LoVo (cell line): ENCODE data around the gene ARHGEF37.

Source experiments
- DNase-seq: peaks from one replicate; pipeline ENCODE4 v3.0.0-alpha.2; 2016; ENCODE audit warnings: low spot score

The ARHGEF37 gene

DNA sequence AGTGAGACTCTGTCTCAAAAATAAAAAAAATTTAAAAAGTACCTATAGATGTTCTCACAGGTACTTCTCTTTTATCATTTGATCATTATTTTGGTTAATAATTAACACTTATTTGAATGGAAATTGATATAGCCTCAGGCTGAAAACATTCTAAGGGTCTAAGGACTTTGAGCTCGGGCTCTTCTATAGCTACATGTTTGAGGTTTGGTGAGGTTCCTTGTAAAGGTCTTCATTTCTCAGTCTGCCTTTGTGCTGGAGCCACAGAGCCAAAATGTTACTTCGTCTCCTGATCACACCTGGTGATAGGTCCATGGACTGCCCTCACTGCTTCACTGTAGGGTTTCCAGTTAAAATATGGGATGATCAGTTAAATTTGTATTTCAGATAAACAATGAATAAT lies 22.6 kb downstream of the ARHGEF37 start:
- peak; percentile 69 for DNase-seq

DNA sequence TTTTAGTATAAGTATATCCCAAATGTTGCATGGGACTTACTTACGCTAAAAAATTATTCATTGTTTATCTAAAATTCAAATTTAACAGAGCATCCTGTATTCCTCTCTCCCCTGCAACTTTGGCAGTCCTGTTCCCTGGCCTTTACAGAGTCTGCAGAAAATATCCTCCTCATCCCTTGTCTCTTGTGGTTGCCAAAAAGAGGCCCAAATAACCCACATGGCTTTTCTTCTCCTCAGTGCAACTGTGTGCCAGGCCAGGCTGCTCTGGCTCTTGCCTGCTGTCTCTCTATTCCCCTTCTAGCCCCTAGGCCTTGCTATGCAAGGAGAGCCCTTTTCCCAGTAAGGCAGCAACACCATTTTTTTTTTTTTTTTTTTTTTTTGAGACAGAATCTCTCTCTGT lies 23.0 kb downstream of the ARHGEF37 start:
- DNase-seq: no peak

DNA sequence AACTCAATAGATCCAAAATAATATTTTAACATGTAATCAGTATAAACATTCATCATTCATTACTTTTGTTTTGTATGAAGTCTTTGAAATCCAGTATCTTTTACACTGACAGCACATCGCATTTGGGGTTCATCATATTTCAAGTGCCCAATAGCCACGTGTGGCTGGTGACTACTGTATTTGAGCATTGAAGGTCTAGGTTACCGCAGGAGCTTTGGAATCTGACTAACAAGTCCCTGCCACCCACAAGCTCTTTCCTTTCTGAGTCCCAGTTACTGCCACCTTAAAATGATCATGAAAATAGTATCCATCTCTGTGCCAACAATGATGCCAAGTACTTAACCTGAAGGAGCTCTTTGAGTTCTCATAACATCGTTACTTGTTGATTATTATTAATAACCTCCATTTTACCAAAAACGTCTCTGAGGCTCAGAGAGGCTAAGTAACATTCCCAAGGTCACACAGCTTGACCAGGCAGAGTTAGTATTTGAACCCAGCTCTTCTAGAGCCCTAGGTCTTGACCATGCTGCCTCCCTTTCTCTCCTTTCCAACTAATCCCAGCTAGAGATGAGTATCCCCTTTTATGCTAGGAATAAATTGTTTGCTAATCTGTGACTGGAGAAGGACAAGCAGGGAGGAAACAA lies 24.2 kb downstream of the ARHGEF37 start:
- DNase-seq: no peak

DNA sequence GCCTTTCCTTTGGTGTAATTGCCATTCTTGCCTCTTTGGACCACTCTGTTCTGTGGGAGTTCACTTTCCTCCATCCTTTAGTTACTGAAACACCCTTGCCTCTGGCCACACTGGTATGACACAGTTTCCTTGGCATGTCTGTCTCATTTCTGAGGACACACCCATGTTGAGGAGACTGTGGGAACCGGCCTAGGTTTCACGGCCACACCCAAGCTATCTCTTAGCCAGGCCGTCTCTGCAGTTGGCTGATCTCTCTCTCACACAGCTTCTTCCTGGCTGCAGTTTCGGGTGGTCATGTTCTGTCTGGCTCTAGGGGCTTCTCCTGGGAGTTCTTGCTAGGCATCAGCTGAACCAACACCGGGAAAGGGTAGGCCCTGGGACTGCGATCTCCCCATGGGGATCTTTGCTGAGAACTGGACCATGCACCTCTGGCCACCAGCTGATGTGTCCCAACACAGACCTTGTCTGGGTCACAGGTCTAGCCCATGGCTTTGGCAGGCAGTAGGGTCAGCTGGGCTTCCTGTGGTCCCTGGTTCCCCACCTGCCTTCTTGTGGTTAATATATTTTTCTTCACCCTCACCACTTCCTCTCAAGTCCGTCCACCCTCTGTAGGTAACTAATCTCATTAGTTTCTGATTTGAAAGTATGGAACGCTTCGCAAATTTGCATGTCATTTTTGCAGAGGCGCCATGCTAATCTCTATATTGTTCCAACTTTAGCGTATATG lies 24.9 kb downstream of the ARHGEF37 start:
- DNase-seq: peak; percentile 97

DNA sequence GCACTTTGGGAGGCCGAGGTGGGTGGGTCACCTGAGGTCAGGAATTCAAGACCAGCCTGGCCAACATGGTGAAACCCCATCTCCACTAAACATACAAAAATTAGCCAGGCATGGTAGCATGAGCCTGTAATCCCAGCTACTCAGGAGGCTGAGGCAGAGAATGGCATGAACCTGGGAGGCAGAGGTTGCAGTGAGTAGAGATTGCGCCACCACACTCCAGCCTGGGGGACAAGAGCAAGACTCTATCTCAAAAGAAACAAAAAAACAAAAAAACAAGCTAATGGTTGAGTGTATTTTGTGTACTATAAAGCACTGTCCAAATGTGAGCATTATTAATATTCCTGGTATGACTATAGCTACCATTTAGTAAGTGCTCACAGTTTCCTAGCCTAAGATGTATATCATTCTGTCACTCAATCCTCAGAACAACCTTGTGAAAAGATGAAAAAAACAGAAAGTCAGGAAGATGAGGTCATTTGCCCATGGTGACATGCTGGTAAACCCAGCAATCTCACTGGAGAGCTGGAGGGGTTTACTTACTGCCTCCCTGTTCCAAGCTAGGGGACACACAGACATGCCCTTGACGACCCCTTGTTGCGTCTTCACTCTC lies 27.7 kb downstream of the ARHGEF37 start:
- no peak for DNase-seq

DNA sequence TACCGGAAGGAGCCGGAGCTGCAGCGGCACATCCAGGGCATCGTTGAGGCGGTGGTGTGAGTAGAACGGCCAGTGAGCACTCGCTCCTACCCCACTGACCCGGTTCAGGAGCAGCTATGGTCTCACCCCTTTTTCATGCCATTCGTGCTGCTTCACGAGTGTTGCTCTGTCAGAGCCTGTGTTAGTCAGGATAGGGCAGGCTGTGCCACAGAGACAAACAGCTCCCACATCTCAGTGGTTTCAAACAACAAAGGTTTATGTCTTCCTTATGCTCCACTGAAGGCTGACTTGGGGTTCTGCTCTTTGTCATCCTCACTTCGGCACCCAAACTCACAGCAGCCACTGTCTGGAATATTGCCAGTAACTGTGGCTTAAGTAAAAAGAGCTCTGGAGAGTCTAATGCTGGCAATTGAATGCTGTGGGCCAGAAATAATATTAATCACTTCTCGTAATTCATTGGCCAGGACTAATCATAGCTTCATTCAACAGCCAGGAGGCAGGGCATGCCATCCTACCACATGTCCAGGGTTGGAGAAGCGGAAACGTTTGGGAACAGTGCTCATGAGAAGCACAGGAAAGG lies 28.4 kb downstream of the ARHGEF37 start:
- DNase-seq: no peak

DNA sequence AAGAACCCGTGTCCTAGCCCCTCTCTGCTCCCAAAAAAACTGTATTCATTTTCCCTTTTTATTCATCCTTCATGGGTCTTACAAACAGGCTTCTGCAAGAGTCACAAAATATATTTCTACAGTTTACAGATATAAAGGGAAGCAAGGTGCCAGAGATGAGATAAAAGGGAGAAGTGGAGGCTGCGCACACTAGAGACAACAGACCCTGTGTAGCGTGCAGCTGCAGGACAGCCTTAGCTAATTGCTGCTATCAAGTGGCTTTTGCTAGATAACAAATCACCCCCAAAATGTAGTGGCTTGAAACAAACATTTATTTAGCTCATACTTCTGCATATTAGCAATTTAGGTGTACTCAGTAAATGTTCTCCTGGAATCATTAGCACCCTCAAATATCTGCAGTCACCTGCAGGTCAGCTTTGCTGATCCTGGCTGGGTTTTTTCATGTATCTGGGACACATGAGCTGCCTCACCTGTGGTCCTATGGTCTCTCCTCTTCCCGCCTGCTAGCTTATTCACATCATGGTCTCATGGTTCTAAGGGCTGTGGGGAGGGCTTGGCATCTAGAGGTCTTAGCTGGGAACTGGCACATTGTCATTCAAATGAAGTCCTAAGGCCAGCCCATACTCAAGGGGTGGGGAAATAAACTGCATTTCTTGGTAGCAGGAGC lies 29.4 kb downstream of the ARHGEF37 start:
- DNase-seq: no peak

DNA sequence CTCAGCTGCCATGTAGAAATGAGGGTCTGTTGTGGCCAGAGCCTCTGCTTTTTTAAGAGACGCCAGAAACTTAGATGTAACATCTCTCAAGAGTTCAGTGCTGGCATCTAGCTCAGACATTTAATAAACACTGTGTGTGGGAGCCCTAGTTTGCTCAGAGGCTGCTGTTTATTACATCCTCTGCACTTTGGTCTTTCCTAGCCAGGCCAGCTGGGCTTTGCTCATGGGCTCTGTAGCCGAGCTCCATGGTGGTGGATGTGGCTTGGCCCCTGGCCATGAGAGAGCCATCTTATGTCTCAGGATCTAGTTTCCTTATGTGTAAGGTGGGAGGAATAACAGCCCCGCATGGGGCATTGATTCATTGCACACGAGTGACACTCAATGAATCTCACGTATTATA lies 30.0 kb downstream of the ARHGEF37 start:
- DNase-seq: peak; percentile 32

DNA sequence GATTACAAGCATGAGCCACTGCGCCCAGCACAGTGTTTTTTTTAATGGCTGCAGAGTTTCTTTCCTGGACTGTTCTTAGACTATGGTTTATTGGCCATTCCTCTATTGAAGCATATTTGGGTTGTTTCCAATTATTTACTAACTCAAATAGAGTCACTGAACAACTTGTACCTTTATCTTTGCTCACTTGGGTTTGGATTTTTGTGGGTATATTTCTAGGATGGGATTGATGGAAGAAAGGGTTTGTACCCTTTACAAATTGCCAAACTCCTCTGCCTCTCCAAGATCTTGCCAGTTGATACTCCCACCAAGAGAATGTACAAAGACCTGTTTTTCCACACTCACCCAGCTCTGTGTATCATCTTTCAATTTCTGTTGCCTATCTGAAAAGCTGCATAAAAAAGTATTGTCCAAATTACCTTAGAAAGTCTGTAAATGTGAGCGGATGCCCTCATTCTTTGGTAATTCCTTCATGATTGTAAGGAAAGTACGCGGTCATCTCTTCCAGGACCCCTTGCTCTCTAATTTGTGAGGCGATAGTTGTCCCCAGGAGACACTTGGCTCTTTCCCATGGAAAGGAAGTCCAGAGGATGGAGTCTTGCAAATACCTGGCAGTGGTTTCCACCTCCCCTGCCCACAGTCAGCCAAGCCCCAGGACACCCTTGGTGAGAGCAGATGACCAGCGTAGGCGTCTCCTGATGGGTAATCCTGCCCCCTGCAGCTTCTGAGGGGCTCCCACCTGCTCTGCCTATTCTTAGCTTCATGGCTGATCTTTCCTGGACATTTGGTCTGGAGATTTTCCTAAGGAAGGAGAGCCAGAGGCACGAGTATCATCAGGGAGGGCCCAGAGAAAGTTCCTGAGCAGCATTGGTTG lies 33.0 kb downstream of the ARHGEF37 start:
- DNase-seq: no peak

DNA sequence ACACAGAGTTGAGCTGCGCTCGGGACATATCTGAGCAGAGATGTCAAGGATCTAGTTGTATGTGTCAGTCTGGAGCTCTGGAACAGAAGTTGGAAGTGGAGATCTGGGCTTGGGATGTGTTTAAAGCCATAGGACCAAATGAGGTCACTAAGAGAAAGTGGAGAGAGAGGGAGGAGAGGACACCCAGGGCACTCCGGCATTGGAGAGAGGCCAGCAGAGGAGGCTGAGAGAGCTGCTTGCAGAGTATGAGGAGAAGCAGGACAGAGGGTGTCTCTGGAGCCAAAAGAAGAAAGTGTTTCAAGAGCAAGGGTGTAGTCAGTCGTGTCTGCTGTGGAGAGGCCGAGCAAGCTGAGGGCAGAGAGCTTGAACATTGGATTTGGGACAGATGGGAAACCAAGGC lies 34.7 kb downstream of the ARHGEF37 start:
- DNase-seq: no peak

DNA sequence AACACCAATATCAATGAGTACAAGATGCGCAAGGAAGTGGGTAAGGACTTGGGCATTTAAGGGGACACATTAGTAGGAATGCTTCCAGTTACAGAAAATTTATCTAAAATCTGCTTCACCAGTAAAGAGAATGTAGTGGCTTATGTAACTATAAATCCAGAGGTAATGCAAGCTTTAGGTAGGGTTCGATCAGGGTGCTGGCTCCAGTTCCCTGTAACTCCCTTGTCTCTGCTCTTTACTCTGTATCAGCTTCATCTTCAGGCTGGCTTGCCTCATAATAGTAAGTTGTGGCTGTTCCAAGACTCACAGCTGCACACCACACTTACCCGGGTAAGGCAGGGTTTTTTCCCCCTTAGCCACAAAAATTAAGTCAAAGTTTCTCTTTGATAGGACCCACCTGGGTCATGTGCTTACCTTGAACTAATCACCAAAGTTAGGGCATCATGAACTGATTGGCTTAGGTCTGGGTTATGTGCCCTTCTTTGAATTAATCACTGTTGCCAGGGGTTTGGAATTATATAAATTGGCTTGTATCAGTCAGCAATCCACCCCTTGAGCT lies 35.5 kb downstream of the ARHGEF37 start:
- no peak for DNase-seq

DNA sequence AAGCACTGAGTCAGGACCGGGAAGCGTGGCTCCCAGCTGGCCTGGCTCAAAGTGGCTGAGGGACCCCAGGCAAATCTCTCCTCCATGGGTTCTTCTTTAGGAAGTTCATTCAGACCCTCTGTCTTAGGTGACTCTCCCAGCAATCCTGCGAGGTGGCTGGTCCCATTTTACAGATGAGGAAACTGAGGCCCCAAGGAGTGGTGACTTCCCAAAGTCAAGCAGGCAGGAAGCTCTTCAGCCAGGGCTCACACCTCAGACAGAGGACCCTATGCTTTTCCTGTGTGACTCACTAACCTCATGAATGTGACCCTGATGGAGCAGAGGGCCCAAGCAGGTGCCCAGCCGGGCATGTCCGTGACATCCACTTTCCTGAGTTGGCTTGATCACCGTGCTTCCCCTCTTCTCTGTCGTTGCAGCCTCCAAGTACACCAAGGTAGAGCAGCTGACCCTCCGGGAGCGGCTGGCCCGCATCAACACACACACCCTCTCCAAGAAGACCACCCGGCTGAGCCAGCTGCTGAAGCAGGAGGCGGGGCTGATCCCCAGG lies 36.5 kb downstream of the ARHGEF37 start:
- DNase-seq: no peak

DNA sequence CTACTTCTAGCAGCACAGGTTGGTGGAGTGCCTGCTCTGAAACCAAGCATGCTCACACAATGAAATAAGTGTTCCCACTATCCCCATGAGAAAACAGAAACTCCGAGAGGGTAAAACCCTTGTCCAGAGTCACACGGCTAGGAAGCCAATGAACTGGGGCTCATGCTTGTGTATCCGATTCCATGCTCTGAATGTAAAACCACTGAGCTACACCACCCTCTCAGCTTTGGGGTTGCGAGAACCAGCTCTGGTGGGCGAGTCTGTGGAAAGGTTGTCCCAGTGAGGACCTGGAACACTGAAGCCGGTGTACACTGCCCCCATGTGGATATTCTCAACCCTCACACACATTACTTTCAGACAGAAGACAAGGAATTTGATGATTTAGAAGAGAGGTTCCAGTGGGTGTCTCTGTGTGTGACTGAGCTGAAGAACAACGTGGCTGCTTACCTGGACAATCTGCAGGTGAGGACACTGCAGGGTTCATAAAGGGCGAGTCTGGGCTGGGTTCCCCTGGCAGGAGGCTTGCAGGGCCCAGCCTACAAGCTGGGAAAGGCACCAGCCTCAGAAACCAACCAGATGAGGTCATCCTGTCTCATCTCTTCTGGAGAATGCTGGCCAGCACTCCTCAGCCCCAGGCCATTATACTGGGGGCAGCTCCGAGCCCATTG lies 37.4 kb downstream of the ARHGEF37 start:
- DNase-seq: peak; percentile 65

DNA sequence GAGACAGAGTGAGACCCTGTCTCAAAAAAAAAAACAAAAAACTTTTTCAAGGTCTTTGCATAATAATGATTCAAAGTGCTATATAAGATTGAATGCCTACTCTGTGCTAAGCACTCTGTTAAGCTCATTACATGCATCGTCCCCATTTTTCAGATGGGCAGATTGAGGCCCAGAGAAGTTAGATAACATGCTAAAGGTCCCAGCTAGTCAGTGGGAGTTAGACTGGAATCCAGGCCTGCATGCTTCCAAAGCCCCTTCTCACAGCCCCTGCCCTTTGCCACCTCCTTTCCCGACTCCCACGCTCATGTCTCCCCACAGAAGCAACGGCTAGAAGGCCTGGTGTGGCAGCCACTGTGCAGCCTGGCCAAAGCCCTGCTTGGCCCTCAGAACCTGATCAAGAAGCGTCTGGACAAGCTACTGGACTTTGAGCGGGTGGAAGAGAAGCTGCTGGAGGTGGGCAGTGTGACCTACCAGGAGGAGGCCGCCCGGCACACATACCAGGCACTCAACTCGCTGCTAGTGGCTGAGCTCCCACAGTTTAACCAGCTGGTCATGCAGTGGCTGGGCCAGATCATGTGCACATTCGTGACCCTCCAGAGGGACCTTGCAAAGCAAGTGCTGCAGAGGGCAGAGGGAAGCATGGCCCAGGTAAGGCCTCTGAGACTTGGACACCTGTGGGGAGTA lies 40.3 kb downstream of the ARHGEF37 start:
- DNase-seq: no peak

DNA sequence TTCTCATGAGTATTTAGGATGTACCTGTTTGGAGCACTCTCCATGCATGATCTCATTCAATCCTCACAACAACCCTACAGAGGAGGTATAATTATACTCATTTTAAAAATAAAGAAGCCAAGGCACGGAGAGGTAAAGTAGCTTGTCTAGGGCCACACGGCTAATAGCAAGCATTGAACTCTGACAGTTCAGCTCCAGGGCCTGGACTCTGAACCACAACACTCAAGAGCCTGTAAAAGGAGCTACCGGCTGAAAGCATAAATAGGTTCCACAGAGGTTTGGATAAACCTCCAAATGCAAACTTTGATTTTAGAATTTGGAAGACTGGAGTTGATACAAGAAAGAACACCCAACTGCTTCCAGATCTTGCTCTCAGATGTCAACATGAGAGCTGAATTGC lies 41.2 kb downstream of the ARHGEF37 start:
- no peak for DNase-seq

DNA sequence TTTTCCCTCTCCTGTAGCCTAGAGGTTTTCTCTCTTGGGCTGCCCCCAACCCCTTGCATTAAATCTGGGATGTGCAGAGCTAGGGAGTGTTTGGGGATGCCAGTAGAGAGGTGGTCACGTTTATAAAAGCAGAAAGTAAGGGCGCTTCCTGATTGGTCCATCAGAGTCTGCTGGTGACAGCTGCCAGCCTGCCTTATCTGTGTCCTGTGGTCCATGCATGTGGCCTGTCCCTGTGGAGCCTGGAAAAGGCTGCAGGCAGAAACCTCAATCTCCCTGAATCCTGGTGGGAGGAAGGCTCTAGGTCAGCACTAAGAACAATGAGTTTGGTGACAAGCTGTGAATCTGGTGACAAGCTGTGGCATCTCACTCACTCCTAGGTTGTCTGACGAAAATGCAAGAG lies 42.2 kb downstream of the ARHGEF37 start:
- DNase-seq: no peak

DNA sequence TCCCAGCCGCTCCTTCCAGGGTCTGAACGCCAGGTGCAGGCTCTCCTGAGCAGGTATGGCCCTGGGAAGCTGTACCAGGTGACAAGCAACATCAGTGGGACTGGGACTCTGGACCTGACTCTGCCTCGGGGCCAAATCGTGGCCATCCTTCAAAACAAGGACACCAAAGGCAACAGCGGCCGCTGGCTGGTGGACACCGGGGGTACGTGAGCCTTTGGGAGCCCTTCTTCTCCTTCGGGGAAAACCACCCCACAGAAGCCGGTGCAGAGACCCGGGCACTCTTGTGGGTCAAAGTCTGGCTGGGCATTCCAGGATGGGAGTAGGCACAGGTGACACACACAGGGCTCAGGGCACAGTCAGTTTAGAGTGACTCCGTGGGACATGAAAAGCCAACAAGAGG lies 45.8 kb downstream of the ARHGEF37 start:
- DNase-seq: no peak

DNA sequence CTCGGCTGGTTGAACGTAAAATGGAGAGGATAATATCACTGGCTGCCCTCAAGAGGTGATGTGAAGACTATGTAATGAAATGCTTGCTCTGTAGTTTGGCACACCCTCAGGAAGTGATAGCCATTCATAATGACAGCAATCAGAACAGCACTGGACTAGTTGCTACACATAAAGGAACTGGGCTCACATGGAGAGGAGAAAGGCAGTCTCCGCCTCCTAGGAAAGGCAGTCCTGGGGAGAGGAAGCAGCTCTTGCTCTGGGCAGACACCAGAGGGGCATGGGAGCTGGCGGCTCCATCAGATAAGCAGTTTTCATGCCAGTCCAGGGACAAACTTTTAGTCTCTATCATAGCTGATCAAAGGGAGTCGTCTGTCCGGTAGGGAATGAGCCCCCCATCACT lies 46.9 kb downstream of the ARHGEF37 start:
- no peak for DNase-seq

DNA sequence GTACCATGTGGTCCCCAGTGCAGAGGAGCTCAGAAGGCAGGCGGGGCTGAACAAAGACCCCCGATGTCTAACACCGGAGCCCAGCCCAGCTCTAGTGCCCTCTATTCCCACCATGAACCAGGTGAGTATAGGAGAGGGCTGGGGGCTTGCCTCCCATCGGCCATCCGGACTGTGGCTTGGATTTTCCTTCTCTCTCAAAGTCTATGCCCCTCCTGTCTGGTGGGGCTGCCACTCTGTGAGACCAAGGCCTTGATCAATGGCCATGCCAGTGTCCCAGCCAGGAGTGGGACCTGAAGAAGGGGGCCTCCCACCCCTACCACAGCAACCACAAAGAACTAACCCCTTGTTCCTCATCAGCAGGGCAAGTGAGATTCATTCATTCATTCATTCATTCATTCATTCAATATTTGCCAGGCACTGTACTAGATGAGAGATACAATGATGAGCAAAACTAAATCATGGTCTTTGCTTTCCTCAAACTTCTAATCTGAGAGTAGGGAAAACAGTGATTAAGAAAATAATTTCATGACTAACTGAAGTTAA lies 47.6 kb downstream of the ARHGEF37 start:
- no peak for DNase-seq

DNA sequence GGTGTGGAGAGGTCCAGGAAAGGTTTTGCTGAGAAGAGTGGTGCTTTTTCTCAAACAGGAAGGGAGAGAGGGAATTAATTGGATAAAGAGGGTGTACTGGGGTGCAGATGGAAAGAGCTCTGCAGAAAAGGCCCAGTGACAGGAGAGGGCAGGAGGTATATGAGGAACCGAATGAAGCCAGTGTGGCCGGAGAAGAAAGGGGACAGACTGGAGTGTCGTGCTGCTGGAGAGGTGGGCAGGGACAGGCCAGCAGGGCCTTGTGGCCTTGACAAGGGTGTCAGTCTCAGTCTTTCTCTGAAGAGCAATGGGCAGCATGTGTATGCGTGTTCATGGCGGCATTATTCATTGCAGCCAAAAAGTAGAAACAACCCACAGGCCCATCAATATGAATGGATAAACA lies 48.1 kb downstream of the ARHGEF37 start:
- DNase-seq: no peak
